ENCODE data around the gene ENPP7.
A peak's percentile ranks its signal among the peaks of the same experiment; 100 is the strongest.

ENPP7 gene

DNA sequence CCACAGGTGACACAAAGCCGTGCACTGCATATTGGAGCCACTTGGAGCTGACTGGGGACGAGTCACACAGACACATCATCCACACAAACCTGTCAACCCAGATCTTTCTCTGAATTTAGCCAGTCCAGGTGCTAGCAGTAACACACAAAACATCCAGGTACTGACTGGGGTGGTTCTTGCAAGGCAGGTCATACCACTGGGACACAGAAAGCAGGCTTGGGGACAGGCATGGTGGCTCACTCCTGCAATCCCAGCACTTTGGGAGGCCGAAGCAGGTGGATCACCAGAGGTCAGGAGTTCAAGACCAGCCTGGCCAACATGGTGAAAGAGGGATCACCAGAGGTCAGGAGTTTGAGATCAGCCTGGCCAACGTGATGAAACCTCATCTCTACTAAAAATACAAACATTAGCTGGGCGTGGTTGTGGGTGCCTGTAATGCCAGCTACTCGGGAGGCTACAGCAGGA lies 14.9 kb downstream of the ENPP7 start:
- Histone ChIP-seq H4K91ac (ENCODE audit: low read depth, low read length, poor library complexity) (no peak overlapping the region), H3K4ac (ENCODE audit: low read length) (no peak overlapping the region), H3K27me3 (ENCODE audit: control insufficient read depth in 3 of 3, insufficient read depth in 3 of 3, low read depth in 1 of 3, low read length in 3 of 3) (peaks cover 8 to 55% (median 32%) of the 10 kb centered on the region in 3 experiments), H3K79me1 (ENCODE audit: low read depth, low read length) (no peaks in the 10 kb centered on the region), H2BK5ac (ENCODE audit: low read length) (no peak overlapping the region), H3K4me2 (ENCODE audit: insufficient read depth, low read length, poor library complexity, severe bottlenecking) (no peak overlapping the region), H3K9ac (ENCODE audit: low read depth, low read length, poor library complexity) (no peak overlapping the region), H2AFZ (ENCODE audit: low read length) (no peak overlapping the region), H3K4me1 (ENCODE audit: control insufficient read depth in 2 of 2, insufficient read depth in 1 of 2, low read depth in 1 of 2, low read length in 2 of 2) (peaks cover 26 to 53% of the 10 kb centered on the region in 2 donors), H2BK12ac (ENCODE audit: low read length) (no peak overlapping the region), H3K9me3 (replicated peaks in 1 of 2; ENCODE audit: control insufficient read depth in 2 of 2, insufficient read depth in 1 of 2, low read depth in 1 of 2, low read length in 2 of 2) (peaks cover 0 to 2% of the 10 kb centered on the region in 2 donors), H2BK15ac (ENCODE audit: low read length) (no peak overlapping the region), H3K36me3 (replicated peaks in 1 of 2; ENCODE audit: control insufficient read depth in 2 of 2, insufficient read depth in 2 of 2, low read length in 2 of 2) (no peaks in the 10 kb centered on the region), H3K4me3 (ENCODE audit: low read length in 2 of 2) (no peak overlapping the region), H2AK5ac (ENCODE audit: low read depth, low read length) (no peak overlapping the region), H2BK120ac (ENCODE audit: low read depth, low read length) (no peak overlapping the region), H3K14ac (ENCODE audit: low read length) (no peak overlapping the region), H4K8ac (ENCODE audit: low read depth, low read length) (no peak overlapping the region), H3K23ac (ENCODE audit: low read depth, low read length, poor library complexity) (no peak overlapping the region), H3K18ac (ENCODE audit: low read length) (no peak overlapping the region), H3K27ac (replicated peaks; ENCODE audit: low read length) (no peak overlapping the region)
- no peak for DNase-seq (ENCODE audit: low spot score)
- WGBS, 2 donors (ENCODE audit: extremely low coverage in 2 of 2, insufficient read length in 2 of 2, insufficient replicate concordance in 1 of 2), result no CpG with 5 or more reads among the region's 6 CpGs

- peak overlapping the region; percentile 7 for H2AFZ ChIP-seq (ENCODE audit: low read length)
- H3K27me3 ChIP-seq (ENCODE audit: control insufficient read depth in 3 of 3, insufficient read depth in 3 of 3, low read depth in 1 of 3, low read length in 3 of 3), result peaks cover 8 to 51% (median 28%) of the 10 kb centered on the region in 3 experiments
Observed at GRCh38 chr17:79746889-79747507, 16.3 kb downstream of the ENPP7 start.

GRCh38 chr17:79747508-79748294 lies 17.0 kb downstream of the ENPP7 start:
- Histone ChIP-seq H2AK5ac (ENCODE audit: low read depth, low read length) (peak overlapping the region; percentile 52), H2BK120ac (ENCODE audit: low read depth, low read length) (peak overlapping the region; percentile 87), H2BK5ac (ENCODE audit: low read length) (peak overlapping the region; percentile 89), H2BK15ac (ENCODE audit: low read length) (peak overlapping the region; percentile 89), H4K91ac (ENCODE audit: low read depth, low read length, poor library complexity) (peak overlapping the region; percentile 38), H3K4me2 (ENCODE audit: insufficient read depth, low read length, poor library complexity, severe bottlenecking) (peak overlapping the region; percentile 91), H3K27ac (replicated peaks; ENCODE audit: low read length) (no peak overlapping the region), H3K9ac (ENCODE audit: low read depth, low read length, poor library complexity) (peak overlapping the region; percentile 88), H2AFZ (ENCODE audit: low read length) (peak overlapping the region; percentile 77), H3K4ac (ENCODE audit: low read length) (no peak overlapping the region), H3K36me3 (replicated peaks in 1 of 2; ENCODE audit: control insufficient read depth in 2 of 2, insufficient read depth in 2 of 2, low read length in 2 of 2) (no peaks in the 10 kb centered on the region), H3K14ac (ENCODE audit: low read length) (peak overlapping the region; percentile 100), H3K4me1 (ENCODE audit: control insufficient read depth in 2 of 2, insufficient read depth in 1 of 2, low read depth in 1 of 2, low read length in 2 of 2) (peaks cover 20 to 40% of the 10 kb centered on the region in 2 donors), H4K8ac (ENCODE audit: low read depth, low read length) (peak overlapping the region; percentile 43), H2BK12ac (ENCODE audit: low read length) (peak overlapping the region; percentile 90), H3K79me1 (ENCODE audit: low read depth, low read length) (no peaks in the 10 kb centered on the region), H3K18ac (ENCODE audit: low read length) (peak overlapping the region; percentile 95), H3K23ac (ENCODE audit: low read depth, low read length, poor library complexity) (peak overlapping the region; percentile 99), H3K27me3 (ENCODE audit: control insufficient read depth in 3 of 3, insufficient read depth in 3 of 3, low read depth in 1 of 3, low read length in 3 of 3) (peaks cover 8 to 51% (median 26%) of the 10 kb centered on the region in 3 experiments), H3K9me3 (replicated peaks in 1 of 2; ENCODE audit: control insufficient read depth in 2 of 2, insufficient read depth in 1 of 2, low read depth in 1 of 2, low read length in 2 of 2) (peaks cover 0 to 2% of the 10 kb centered on the region in 2 donors), H3K4me3 (ENCODE audit: low read length in 2 of 2) (peak overlapping the region; percentile 34 to 77)
- no peak for DNase-seq (ENCODE audit: low spot score)
- no CpG with 5 or more reads among the region's 74 CpGs for WGBS, 2 donors (ENCODE audit: extremely low coverage in 2 of 2, insufficient read length in 2 of 2, insufficient replicate concordance in 1 of 2)

More at GRCh38 chr17:79746889-79747507, 16.3 kb downstream of the ENPP7 start:
- Histone ChIP-seq H3K4ac (ENCODE audit: low read length) (no peak overlapping the region), H2BK5ac (ENCODE audit: low read length) (peak overlapping the region; percentile 89), H3K14ac (ENCODE audit: low read length) (no peak overlapping the region), H2BK120ac (ENCODE audit: low read depth, low read length) (peak overlapping the region; percentile 79), H3K4me2 (ENCODE audit: insufficient read depth, low read length, poor library complexity, severe bottlenecking) (peak overlapping the region; percentile 91), H3K23ac (ENCODE audit: low read depth, low read length, poor library complexity) (peak overlapping the region; percentile 99), H2BK12ac (ENCODE audit: low read length) (peak overlapping the region; percentile 63), H3K18ac (ENCODE audit: low read length) (peak overlapping the region; percentile 95), H3K4me1 (ENCODE audit: control insufficient read depth in 2 of 2, insufficient read depth in 1 of 2, low read depth in 1 of 2, low read length in 2 of 2) (peaks cover 26 to 47% of the 10 kb centered on the region in 2 donors), H3K4me3 (ENCODE audit: low read length in 2 of 2) (no peak overlapping the region), H4K91ac (ENCODE audit: low read depth, low read length, poor library complexity) (no peak overlapping the region), H2AK5ac (ENCODE audit: low read depth, low read length) (peak overlapping the region; percentile 7), H3K9me3 (replicated peaks in 1 of 2; ENCODE audit: control insufficient read depth in 2 of 2, insufficient read depth in 1 of 2, low read depth in 1 of 2, low read length in 2 of 2) (peaks cover 0 to 2% of the 10 kb centered on the region in 2 donors), H3K27ac (replicated peaks; ENCODE audit: low read length) (no peak overlapping the region), H3K9ac (ENCODE audit: low read depth, low read length, poor library complexity) (peak overlapping the region; percentile 40), H3K36me3 (replicated peaks in 1 of 2; ENCODE audit: control insufficient read depth in 2 of 2, insufficient read depth in 2 of 2, low read length in 2 of 2) (no peaks in the 10 kb centered on the region), H3K79me1 (ENCODE audit: low read depth, low read length) (no peaks in the 10 kb centered on the region), H2BK15ac (ENCODE audit: low read length) (peak overlapping the region; percentile 49), H4K8ac (ENCODE audit: low read depth, low read length) (no peak overlapping the region)
- DNase-seq (ENCODE audit: low spot score), result no peak
- WGBS, 2 donors (ENCODE audit: extremely low coverage in 2 of 2, insufficient read length in 2 of 2, insufficient replicate concordance in 1 of 2), result no CpG with 5 or more reads among the region's 22 CpGs
